Ovary (tissue), 9 donors: ENCODE results near the gene KCNIP3. TPM values are rescaled to one million over a fixed set of nuclear protein-coding genes. Genes with fewer than 3 reads are reported as not detected.

Experiments used
- DNase-seq, 5 donors: peaks; one replicate each; pipeline ENCODE4 v3.0.0-alpha.2; 2019 to 2020
- H3K27ac ChIP-seq, 2 donors: fragments of 200-600 bp; one replicate each; pipeline versions ENCODE4 v1.5.1 to v1.8.0; 2019 to 2022
- H3K27me3 ChIP-seq: fragments of 200-600 bp; one replicate; pipeline ENCODE4 v1.8.0; 2022
- H3K36me3 ChIP-seq: fragments of 200-600 bp; sonication (generic); one replicate; pipeline ENCODE4 v1.5.1; 2019
- H3K4me1 ChIP-seq: one replicate; pipeline ENCODE4 v1.8.1; 2013; ENCODE audit warnings: mild to moderate bottlenecking, moderate library complexity; ENCODE audit not compliant: insufficient read depth
- H3K4me3 ChIP-seq: fragments of 200-600 bp; sonication (generic); one replicate; pipeline ENCODE4 v1.5.1; 2017
- H3K9me3 ChIP-seq, 2 donors: fragments of 200-600 bp in 1 of 2; sonication (generic) in 1 of 2; one replicate each; pipeline versions ENCODE4 v1.5.1 to v1.8.1; 2013 to 2019; ENCODE audit warnings: mild to moderate bottlenecking in 1 of 2, moderate library complexity in 1 of 2
- EP300 ChIP-seq: sonication (generic); formaldehyde crosslinking; IDR thresholded peaks from one replicate; pipeline ENCODE4 v1.6.1; 2017; ENCODE audit warnings: antibody characterized with exemption
- POLR2A ChIP-seq: fragments of 450-650 bp; IDR thresholded peaks from one replicate; pipeline ENCODE4 v1.6.1; 2017; ENCODE audit warnings: antibody characterized with exemption, mild to moderate bottlenecking, moderate library complexity
- WGBS, 3 donors: extraction: QIAGEN DNeasy Blood & Tissue Kit in 1 of 3; methylation state at CpG; one replicate each; pipeline versions ENCODE4 v1.1.5 to v1.1.7; 2013 to 2017; 5-methylcytosine and 5-hydroxymethylcytosine counted together
- intact Hi-C, 4 donors: fragments of 100-400 bp; cut with DNase I; formaldehyde crosslinking; loops; one replicate each; pipeline versions ENCODE4 v1.11.0 to v1.15.1; 2022 to 2023
- polyA plus RNA-seq, 2 donors: library from polyadenylated mRNA; stranded (reverse); fragments of 200-250 nt in 1 of 2; fragments of 350-450 nt in 1 of 2; fragmentation: Illumina TruSeq in 1 of 2; extraction: RNeasy Lipid Tissue Mini Kit (QIAGEN cat#74804) in 1 of 2; gene quantifications; one replicate each; pipeline ENCODE4 v1.2.3, GENCODE V29; 2013 to 2014
- total RNA-seq, 7 donors: library from RNA; depleted of rRNA in 2 of 7; stranded (reverse); fragments of >200 nt in 2 of 7; fragmentation: NEBNext Ultra II Directional in 3 of 7; extraction: Animal tissue kit (Norgen Biotek cat#: 25700) in 3 of 7; gene quantifications; one replicate each; pipeline versions ENCODE4 v1.1.0 to v1.2.4, GENCODE V29; 2016 to 2023
- TF ChIP-seq, protein P1 (sequence below), 3 donors: fragments of 450-650 bp in 2 of 3; fragments of 200-600 bp in 1 of 3; IDR thresholded peaks; one replicate each; pipeline versions ENCODE4 v1.5.1 to v1.8.0; 2016 to 2022; ENCODE audit warnings: antibody characterized with exemption in 3 of 3, mild to moderate bottlenecking in 1 of 3
- donor health status: DM: no; HTN: no; CAD: no; lungs with moderate emphysema.
- donor health status: DM: no; HTN: no; CAD: no.
- donor health status: Bipolar disorder and iron deficiency.
- donor health status: DM: yes; HTN: yes; CAD: no.
- donor health status: DM: no; HTN: no; CAD: no.
- donor health status: DM: yes; HTN: yes; CAD: no.

Gene KCNIP3
- total and polyA plus RNA-seq, 9 donors, result 2.2 to 26.0 (median 11.7) TPM

DNA sequence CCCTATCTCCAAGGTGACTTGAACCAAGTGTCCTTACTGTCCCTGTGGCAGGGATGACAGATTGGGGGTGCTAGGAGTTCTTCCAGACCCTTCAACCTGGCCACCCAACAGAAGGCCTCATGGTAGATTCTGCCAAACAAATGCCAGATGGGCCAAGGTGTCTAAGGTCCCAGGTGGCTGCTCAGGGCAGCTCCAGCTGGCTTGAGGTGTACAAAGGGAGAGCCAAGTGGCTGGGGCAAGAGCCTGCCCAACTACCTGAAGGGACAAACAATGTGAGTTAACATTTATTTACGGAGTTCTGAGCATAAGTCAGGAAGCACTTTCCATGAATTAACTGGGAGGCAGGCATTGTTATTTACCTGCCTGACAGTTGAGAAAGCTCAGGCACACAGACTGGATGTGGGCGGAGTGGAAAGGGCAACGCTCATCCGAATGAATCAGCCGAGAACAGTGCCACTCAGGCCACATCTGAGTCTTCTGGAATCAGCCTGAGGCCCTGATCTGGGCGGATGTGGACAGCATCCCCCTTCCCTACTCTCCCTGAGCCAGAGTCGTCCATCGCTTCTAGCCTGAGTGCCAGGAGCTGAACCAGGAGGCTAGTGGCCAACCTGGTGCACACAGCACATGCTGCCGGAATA is 4.4 kb upstream of the KCNIP3 start:
- H3K9me3 ChIP-seq, result no peaks in the 10 kb centered on the region
- no peaks in the 10 kb centered on the region for H3K4me1 ChIP-seq
- no peak overlapping the region for H3K4me3 ChIP-seq
- intact Hi-C loops, result no loop called here
- no peak for DNase-seq
- no peaks in the 10 kb centered on the region for H3K27me3 ChIP-seq
- 81 to 83% (median 83%) methylated on average over 9 of the region's 9 CpGs for WGBS, 3 donors
- no peak overlapping the region for H3K27ac ChIP-seq
- no peak for TF ChIP-seq EP300
- TF ChIP-seq POLR2A, result no peak
- TF ChIP-seq, protein P1, sequence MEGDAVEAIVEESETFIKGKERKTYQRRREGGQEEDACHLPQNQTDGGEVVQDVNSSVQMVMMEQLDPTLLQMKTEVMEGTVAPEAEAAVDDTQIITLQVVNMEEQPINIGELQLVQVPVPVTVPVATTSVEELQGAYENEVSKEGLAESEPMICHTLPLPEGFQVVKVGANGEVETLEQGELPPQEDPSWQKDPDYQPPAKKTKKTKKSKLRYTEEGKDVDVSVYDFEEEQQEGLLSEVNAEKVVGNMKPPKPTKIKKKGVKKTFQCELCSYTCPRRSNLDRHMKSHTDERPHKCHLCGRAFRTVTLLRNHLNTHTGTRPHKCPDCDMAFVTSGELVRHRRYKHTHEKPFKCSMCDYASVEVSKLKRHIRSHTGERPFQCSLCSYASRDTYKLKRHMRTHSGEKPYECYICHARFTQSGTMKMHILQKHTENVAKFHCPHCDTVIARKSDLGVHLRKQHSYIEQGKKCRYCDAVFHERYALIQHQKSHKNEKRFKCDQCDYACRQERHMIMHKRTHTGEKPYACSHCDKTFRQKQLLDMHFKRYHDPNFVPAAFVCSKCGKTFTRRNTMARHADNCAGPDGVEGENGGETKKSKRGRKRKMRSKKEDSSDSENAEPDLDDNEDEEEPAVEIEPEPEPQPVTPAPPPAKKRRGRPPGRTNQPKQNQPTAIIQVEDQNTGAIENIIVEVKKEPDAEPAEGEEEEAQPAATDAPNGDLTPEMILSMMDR (IDR thresholded peaks at IDR 0.05), result no peak
- no peaks in the 10 kb centered on the region for H3K36me3 ChIP-seq

DNA sequence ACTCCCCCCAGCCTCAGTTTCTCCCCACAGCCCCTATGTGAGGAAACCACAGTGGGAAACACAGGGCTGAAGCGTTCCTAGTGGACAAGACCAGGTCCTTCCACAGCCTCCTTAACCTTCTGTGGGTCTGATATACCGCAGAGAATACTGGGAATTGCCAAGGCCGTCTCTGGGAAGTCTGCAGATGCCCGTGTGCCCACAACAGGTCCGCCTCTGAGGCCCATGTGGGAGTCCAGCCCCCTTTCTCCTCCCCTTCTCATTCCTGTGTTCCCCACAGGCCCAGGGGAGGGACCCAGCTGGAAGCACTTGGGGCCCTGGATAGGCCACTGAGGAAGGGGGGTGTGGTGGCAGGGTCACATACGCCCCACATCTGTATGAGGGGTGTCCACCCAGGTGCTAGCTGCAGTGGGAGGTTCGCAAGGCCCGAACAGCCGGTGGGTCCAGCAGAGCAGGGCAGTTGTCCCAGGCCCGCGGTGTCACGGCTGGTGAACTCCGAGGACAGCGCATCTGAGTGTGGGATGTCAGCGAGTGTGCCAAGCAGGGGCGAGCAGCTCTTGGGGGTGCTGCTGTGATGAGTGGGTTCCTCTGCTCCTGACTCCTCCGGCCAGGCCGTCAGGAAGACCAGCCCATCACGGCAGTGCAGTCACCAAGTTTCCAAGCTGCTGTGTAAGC is 2.4 kb upstream of the KCNIP3 start:
- H3K27ac ChIP-seq, result no peak overlapping the region
- H3K4me3 ChIP-seq, result no peak overlapping the region
- no peaks in the 10 kb centered on the region for H3K36me3 ChIP-seq
- no peaks in the 10 kb centered on the region for H3K9me3 ChIP-seq
- intact Hi-C loops, result no loop called here
- no peaks in the 10 kb centered on the region for H3K27me3 ChIP-seq
- DNase-seq, result no peak
- 81 to 85% (median 84%) methylated on average over 19 of the region's 19 CpGs for WGBS, 3 donors
- H3K4me1 ChIP-seq, result no peaks in the 10 kb centered on the region
- TF ChIP-seq POLR2A, result no peak
- TF ChIP-seq, protein P1 (IDR thresholded peaks at IDR 0.05), result no peak
- no peak for TF ChIP-seq EP300

- no peak overlapping the region for H3K4me3 ChIP-seq
- H3K27me3 ChIP-seq, result no peaks in the 10 kb centered on the region
- H3K27ac ChIP-seq, result no peak overlapping the region
- no peak for TF ChIP-seq EP300
- no peak for TF ChIP-seq POLR2A
- TF ChIP-seq, protein P1 (IDR thresholded peaks at IDR 0.05), result no peak
- no peaks in the 10 kb centered on the region for H3K4me1 ChIP-seq
- H3K9me3 ChIP-seq, result no peaks in the 10 kb centered on the region
- intact Hi-C loops, result no loop called here
- WGBS, 3 donors, result 55 to 65% (median 57%) methylated on average over 6 of the region's 6 CpGs
- no peak for DNase-seq
- H3K36me3 ChIP-seq, result no peaks in the 10 kb centered on the region
These were observed 1.8 kb upstream of the KCNIP3 start for GRCh38 chr2:95295376-95295775.

- WGBS, 3 donors, result 66% methylated on average over 5 of the region's 5 CpGs
- H3K9me3 ChIP-seq, result no peaks in the 10 kb centered on the region
- no peak for DNase-seq
- no peak overlapping the region for H3K4me3 ChIP-seq
- no peaks in the 10 kb centered on the region for H3K36me3 ChIP-seq
- TF ChIP-seq, protein P1 (IDR thresholded peaks at IDR 0.05), result no peak
- TF ChIP-seq EP300, result no peak
- no peak for TF ChIP-seq POLR2A
- intact Hi-C loops, result no loop called here
- no peaks in the 10 kb centered on the region for H3K4me1 ChIP-seq
- H3K27ac ChIP-seq, result no peak overlapping the region
- H3K27me3 ChIP-seq, result no peaks in the 10 kb centered on the region
These were observed 1.1 kb upstream of the KCNIP3 start for GRCh38 chr2:95296011-95296410.
